ENCODE results near the gene ZNF827. TPM values are rescaled to one million over a fixed set of nuclear protein-coding genes. Genes with fewer than 3 reads are reported as not detected.
A peak's percentile ranks its signal among the peaks of the same experiment; 100 is the strongest.

ZNF827 gene
- total and polyA plus RNA-seq, 7 donors, result 1.8 to 37.7 (median 11.3) TPM

- H3K9me3 ChIP-seq, result no peaks in the 10 kb centered on the region
- TF ChIP-seq EP300 (IDR thresholded peaks at IDR 0.05) (no peak), POLR2AphosphoS5 (IDR thresholded peaks at IDR 0.05) (no peak), POLR2A (IDR thresholded peaks at IDR 0.05) (no peak), CTCF (IDR thresholded peaks at IDR 0.05) (no peak)
- 4 to 7% methylated on average over 18 of the region's 18 CpGs for WGBS, 2 donors
- peaks cover 0 to 43% (median 26%) of the 10 kb centered on the region in 4 donors for H3K4me1 ChIP-seq
- intact Hi-C loops (cut with DNase I), result loop anchor here (1.0 to 5.0 kb wide), 8 partner anchors 25 to 1747 kb away; partner anchors contain the start of genes LSM6, MMAA, PRMT9 and SMAD1
- peak overlapping the region; percentile 80 to 91 (median 84) for H3K4me3 ChIP-seq
- H3K27ac ChIP-seq, result peak overlapping the region; percentile 92 to 98 (median 94)
- no peaks in the 10 kb centered on the region for H3K27me3 ChIP-seq
- no peaks in the 10 kb centered on the region for H3K36me3 ChIP-seq
- no peak for DNase-seq
Measured at GRCh38 chr4:145935253-145936141, 3.1 kb downstream of the ZNF827 start.

- Histone ChIP-seq H3K4me3 (no peak overlapping the region), H3K27ac (peak overlapping the region; percentile 92 to 98 (median 94)), H3K27me3 (no peaks in the 10 kb centered on the region), H3K36me3 (no peaks in the 10 kb centered on the region), H3K9me3 (no peaks in the 10 kb centered on the region), H3K4me1 (peaks cover 0 to 51% (median 31%) of the 10 kb centered on the region in 4 donors)
- TF ChIP-seq POLR2A (IDR thresholded peaks at IDR 0.05) (no peak), POLR2AphosphoS5 (IDR thresholded peaks at IDR 0.05) (no peak), EP300 (IDR thresholded peaks at IDR 0.05) (no peak), CTCF (IDR thresholded peaks at IDR 0.05) (no peak)
- WGBS, 2 donors, result 53 to 63% methylated on average over 3 of the region's 3 CpGs
- DNase-seq, result no peak
- intact Hi-C loops (cut with DNase I), result loop anchor here (1.0 to 5.0 kb wide), 7 partner anchors 52 to 1748 kb away; partner anchors contain the start of genes LSM6, MMAA, PRMT9 and SMAD1
Measured at GRCh38 chr4:145934434-145935047, 4.1 kb downstream of the ZNF827 start.

GRCh38 chr4:145933134-145933533 lies 5.5 kb downstream of the ZNF827 start:
- H3K36me3 ChIP-seq, result no peaks in the 10 kb centered on the region
- H3K9me3 ChIP-seq, result no peaks in the 10 kb centered on the region
- 85 to 86% methylated on average over 2 of the region's 2 CpGs for WGBS, 2 donors
- TF ChIP-seq POLR2A (IDR thresholded peaks at IDR 0.05) (no peak), EP300 (IDR thresholded peaks at IDR 0.05) (no peak), POLR2AphosphoS5 (IDR thresholded peaks at IDR 0.05) (no peak), CTCF (IDR thresholded peaks at IDR 0.05) (no peak)
- intact Hi-C loops (cut with DNase I), result no loop called here
- no peak for DNase-seq
- H3K4me3 ChIP-seq, result no peak overlapping the region
- H3K27ac ChIP-seq, result peak overlapping the region in 1 of 4 donors; percentile 98
- H3K4me1 ChIP-seq, result peaks cover 0 to 46% (median 27%) of the 10 kb centered on the region in 4 donors
- H3K27me3 ChIP-seq, result no peaks in the 10 kb centered on the region

- H3K27ac ChIP-seq, result peak overlapping the region in 2 of 4 donors; percentile 17 to 52
- 91 to 95% methylated on average over 2 of the region's 2 CpGs for WGBS, 2 donors
- H3K4me1 ChIP-seq, result peaks cover 0 to 46% (median 27%) of the 10 kb centered on the region in 4 donors
- intact Hi-C loops (cut with DNase I), result no loop called here
- H3K27me3 ChIP-seq, result no peaks in the 10 kb centered on the region
- H3K4me3 ChIP-seq, result no peak overlapping the region
- TF ChIP-seq POLR2A (IDR thresholded peaks at IDR 0.05) (no peak), POLR2AphosphoS5 (IDR thresholded peaks at IDR 0.05) (no peak), EP300 (IDR thresholded peaks at IDR 0.05) (no peak), CTCF (IDR thresholded peaks at IDR 0.05) (no peak)
- DNase-seq, result no peak
- no peaks in the 10 kb centered on the region for H3K36me3 ChIP-seq
- no peaks in the 10 kb centered on the region for H3K9me3 ChIP-seq
Measured at GRCh38 chr4:145931403-145931802, 7.2 kb downstream of the ZNF827 start.
